ENCODE results near the gene CIB1. TPM values are rescaled to one million over a fixed set of nuclear protein-coding genes. Genes with fewer than 3 reads are reported as not detected.

Gene CIB1
- total RNA-seq, 1 experiment from 2014 or later = 23.0 TPM

- no CpG with 5 or more reads among the region's 3 CpGs for WGBS (ENCODE audit: extremely low coverage, insufficient read length, low lambda C conversion rate)
- no peaks in the 10 kb centered on the region for H4K20me1 ChIP-seq (ENCODE audit: control insufficient read depth, insufficient read depth, insufficient read length)
- H3K23me2 ChIP-seq (ENCODE audit: insufficient read length, low read depth, low read length, poor library complexity, severe bottlenecking) = no peaks in the 10 kb centered on the region
- H3K27ac ChIP-seq (ENCODE audit: insufficient read length, low read depth, low read length) = no peak overlapping the region
- no peak overlapping the region for H3K4me2 ChIP-seq (ENCODE audit: insufficient read depth, insufficient read length, low read length)
- no peak overlapping the region for H2BK12ac ChIP-seq (ENCODE audit: insufficient read length, low read depth, low read length)
- no peak overlapping the region for H2BK20ac ChIP-seq (ENCODE audit: low read depth, low read length, poor library complexity, severe bottlenecking)
- H3K79me1 ChIP-seq (ENCODE audit: insufficient read depth, low read depth, low read length, poor library complexity, severe bottlenecking) = no peaks in the 10 kb centered on the region
- no peak overlapping the region for H2AFZ ChIP-seq (ENCODE audit: low read length)
- H3K27me3 Mint-ChIP-seq (ENCODE audit: low read depth) = no peaks in the 10 kb centered on the region
- no peak for DNase-seq
- H2BK5ac ChIP-seq (ENCODE audit: insufficient read length, low read length) = no peak overlapping the region
- H3K9me3 Mint-ChIP-seq = no peaks in the 10 kb centered on the region; a peak in 1 of 5 replicates
- TF ChIP-seq CTCF (conservative IDR thresholded peaks at IDR 0.05) = no peak
- no peaks in the 10 kb centered on the region for H3K4me1 ChIP-seq (ENCODE audit: insufficient read depth, low read length)
- H2BK15ac ChIP-seq (ENCODE audit: low read depth, low read length) = no peak overlapping the region
- no peak overlapping the region for H3T11ph ChIP-seq (ENCODE audit: low read length)
- no peak overlapping the region for H3K4ac ChIP-seq (ENCODE audit: low read depth, low read length)
- H4K91ac ChIP-seq (ENCODE audit: insufficient read length, low read depth, low read length) = no peak overlapping the region
- no peak overlapping the region for H4K5ac ChIP-seq (ENCODE audit: insufficient read length, low read depth, low read length)
- H3K14ac ChIP-seq (ENCODE audit: insufficient read depth, low read length) = no peak overlapping the region
- H4K8ac ChIP-seq (replicated peaks; ENCODE audit: insufficient read length, low read depth, low read length) = no peak overlapping the region
- H3K4me3 Mint-ChIP-seq = no peak overlapping the region
- peaks cover 9 to 15% of the 10 kb centered on the region in 2 experiments for H3K4me1 Mint-ChIP-seq
- no peak overlapping the region for H3K18ac ChIP-seq (ENCODE audit: insufficient read length, low read depth, low read length)
- H3K79me2 ChIP-seq (ENCODE audit: insufficient read depth, low read length) = no peaks in the 10 kb centered on the region
- H3K36me3 Mint-ChIP-seq (ENCODE audit: insufficient read depth in 1 of 3, low read depth in 3 of 3) = no peaks in the 10 kb centered on the region; a peak in 2 of 7 replicates
- no peak overlapping the region for H2BK120ac ChIP-seq (ENCODE audit: low read depth, low read length, poor library complexity, severe bottlenecking)
- no peak overlapping the region for H3K9ac ChIP-seq (ENCODE audit: extremely low read depth, insufficient read length, low read length)
- no peak overlapping the region for H3K23ac ChIP-seq (ENCODE audit: insufficient read length, low read depth, low read length)
- no peaks in the 10 kb centered on the region for H3K27me3 ChIP-seq (ENCODE audit: insufficient read depth, low read length)
- no peak overlapping the region for H2AK5ac ChIP-seq (ENCODE audit: insufficient read length, low read length)
- H3K27ac Mint-ChIP-seq = no peak overlapping the region
- H3K56ac ChIP-seq (ENCODE audit: insufficient read length, low read depth, low read length) = no peak overlapping the region
- H3K9me3 ChIP-seq (ENCODE audit: control insufficient read depth, low read depth, low read length) = no peaks in the 10 kb centered on the region
Observed at GRCh38 chr15:90191344-90191687, 42.4 kb downstream of the CIB1 start.

Measured in H9 (cell line).